Measurements from ENCODE around the gene SLC39A11. TPM values are rescaled to one million over a fixed set of nuclear protein-coding genes. Genes with fewer than 3 reads are reported as not detected.

Gene SLC39A11
- polyA plus RNA-seq, 3 donors: 16.6 to 27.9 (median 26.6) TPM

- no peaks in the 10 kb centered on the region for H3K79me2 ChIP-seq (ENCODE audit: insufficient read depth, low read length)
- H3K4me1 ChIP-seq (ENCODE audit: control insufficient read depth in 1 of 2, insufficient read depth in 2 of 2, low read length in 2 of 2): no peaks in the 10 kb centered on the region
- intact Hi-C loops (cut with micrococcal nuclease): no loop called here
- peaks cover 40 to 57% (median 55%) of the 10 kb centered on the region in 3 donors for H3K27me3 Mint-ChIP-seq (ENCODE audit: low read depth in 3 of 3)
- H3K27me3 ChIP-seq (ENCODE audit: control insufficient read depth in 2 of 2, insufficient read depth in 2 of 2, low read length in 2 of 2): peaks cover 10 to 50% of the 10 kb centered on the region in 2 donors
- H3K9me3 Mint-ChIP-seq: peaks cover 0 to 9% (median 1%) of the 10 kb centered on the region in 7 donors
- peak overlapping the region in 1 of 7 donors; percentile 73 for H3K27ac Mint-ChIP-seq
- no peaks in the 10 kb centered on the region for H4K20me1 ChIP-seq (ENCODE audit: insufficient read depth, low read length)
- H3K4me1 Mint-ChIP-seq: peaks cover 16% of the 10 kb centered on the region
- H3K4me3 ChIP-seq (replicated peaks in 1 of 3; ENCODE audit: low read depth in 2 of 3, low read length in 3 of 3): no peak overlapping the region
- no peaks in the 10 kb centered on the region for H3K36me3 ChIP-seq (replicated peaks in 1 of 2; ENCODE audit: control insufficient read depth in 1 of 2, insufficient read depth in 2 of 2, low read length in 2 of 2)
- 8% methylated on average over 5 of the region's 17 CpGs for WGBS (ENCODE audit: insufficient coverage)
- no peak overlapping the region for H3K9ac ChIP-seq (ENCODE audit: insufficient read depth, low read length, poor library complexity, severe bottlenecking)
- H3K36me3 Mint-ChIP-seq: no peaks in the 10 kb centered on the region
- no peak for TF ChIP-seq CTCF (IDR thresholded peaks at IDR 0.05)
- DNase-seq: no peak
- peaks cover 0 to 12% of the 10 kb centered on the region in 2 donors for H3K9me3 ChIP-seq (replicated peaks in 1 of 2; ENCODE audit: control insufficient read depth in 1 of 2, insufficient read depth in 1 of 2, low read length in 2 of 2)
- no peak overlapping the region for H2AFZ ChIP-seq (ENCODE audit: insufficient read depth, low read depth, low read length, poor library complexity, severe bottlenecking)
- H3K4me2 ChIP-seq (replicated peaks; ENCODE audit: extremely low read depth, low read length, poor library complexity, severe bottlenecking): no peak overlapping the region
- H3K4me3 Mint-ChIP-seq: peak overlapping the region in 1 of 2 donors; percentile 63
- no peak overlapping the region for H3K27ac ChIP-seq (ENCODE audit: low read depth in 1 of 2, low read length in 2 of 2)
Observed at GRCh38 chr17:72618001-72618509, 474.4 kb downstream of the SLC39A11 start.

- Mint-ChIP-seq H3K27me3 (ENCODE audit: low read depth in 3 of 3) (peaks cover 36 to 53% (median 52%) of the 10 kb centered on the region in 3 donors), H3K4me1 (peaks cover 16% of the 10 kb centered on the region), H3K36me3 (no peaks in the 10 kb centered on the region), H3K9me3 (peaks cover 0 to 9% (median 0%) of the 10 kb centered on the region in 7 donors), H3K4me3 (no peak overlapping the region), H3K27ac (peak overlapping the region in 1 of 7 donors; percentile 73)
- no peak for TF ChIP-seq CTCF (IDR thresholded peaks at IDR 0.05)
- Histone ChIP-seq H3K4me3 (replicated peaks in 1 of 3; ENCODE audit: low read depth in 2 of 3, low read length in 3 of 3) (no peak overlapping the region), H2AFZ (ENCODE audit: insufficient read depth, low read depth, low read length, poor library complexity, severe bottlenecking) (no peak overlapping the region), H3K4me2 (replicated peaks; ENCODE audit: extremely low read depth, low read length, poor library complexity, severe bottlenecking) (no peak overlapping the region), H3K36me3 (replicated peaks in 1 of 2; ENCODE audit: control insufficient read depth in 1 of 2, insufficient read depth in 2 of 2, low read length in 2 of 2) (no peaks in the 10 kb centered on the region), H3K27me3 (ENCODE audit: control insufficient read depth in 2 of 2, insufficient read depth in 2 of 2, low read length in 2 of 2) (peaks cover 10 to 45% of the 10 kb centered on the region in 2 donors), H3K27ac (ENCODE audit: low read depth in 1 of 2, low read length in 2 of 2) (no peak overlapping the region), H4K20me1 (ENCODE audit: insufficient read depth, low read length) (no peaks in the 10 kb centered on the region), H3K79me2 (ENCODE audit: insufficient read depth, low read length) (no peaks in the 10 kb centered on the region), H3K9ac (ENCODE audit: insufficient read depth, low read length, poor library complexity, severe bottlenecking) (no peak overlapping the region), H3K9me3 (replicated peaks in 1 of 2; ENCODE audit: control insufficient read depth in 1 of 2, insufficient read depth in 1 of 2, low read length in 2 of 2) (peaks cover 0 to 11% of the 10 kb centered on the region in 2 donors), H3K4me1 (ENCODE audit: control insufficient read depth in 1 of 2, insufficient read depth in 2 of 2, low read length in 2 of 2) (no peaks in the 10 kb centered on the region)
- 40% methylated on average over 5 of the region's 6 CpGs for WGBS (ENCODE audit: insufficient coverage)
- no peak for DNase-seq
- intact Hi-C loops (cut with micrococcal nuclease): no loop called here
Observed at GRCh38 chr17:72617557-72617956, 474.9 kb downstream of the SLC39A11 start.
